LNCaP clone FGC (cell line): ENCODE data around the gene METRNL.
"Not testable (repeated sequence)": the region's sequence is repeated elsewhere in the genome, so short reads cannot be mapped to it uniquely, and the experiment has no call there.

ENCODE experiments used
- DNase-seq: peaks from one replicate; pipeline ENCODE4 v3.0.0-alpha.2; 2011; ENCODE audit warnings: low read depth
- H3K4me3 ChIP-seq: 2 replicates; pipeline ENCODE4 v1.5.1; 2011; ENCODE audit warnings: mild to moderate bottlenecking, low read depth, low read length, control low read depth
- TF ChIP-seq, protein P1 (sequence below): IDR thresholded peaks from 2 replicates; pipeline ENCODE4 v1.5.1; 2012; ENCODE audit warnings: mild to moderate bottlenecking; ENCODE audit not compliant: control insufficient read depth, insufficient read depth; ENCODE audit errors: extremely low read depth

The METRNL gene

DNA sequence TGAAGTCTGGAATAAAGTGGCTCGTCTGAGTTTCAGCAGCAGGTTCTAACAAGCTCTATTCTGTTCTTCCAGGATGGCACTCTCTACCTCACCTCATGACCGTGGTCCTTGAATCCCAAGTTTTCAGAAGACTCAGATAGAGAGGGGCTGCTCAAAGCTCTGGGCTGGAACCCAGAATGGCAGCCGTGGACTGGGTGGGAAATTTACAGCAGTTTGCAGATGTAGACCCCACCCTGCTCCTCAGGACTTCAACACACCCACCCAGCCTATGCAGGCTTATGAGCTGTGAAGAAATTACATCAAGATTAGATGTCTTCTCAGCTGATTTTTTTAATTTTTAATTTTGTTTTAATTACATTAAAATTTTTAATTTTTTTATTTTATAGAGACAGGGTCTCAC, 59.4 kb downstream of the METRNL start:
- no peak for DNase-seq
- H3K4me3 ChIP-seq, result no peak overlapping the region
- TF ChIP-seq, protein P1, sequence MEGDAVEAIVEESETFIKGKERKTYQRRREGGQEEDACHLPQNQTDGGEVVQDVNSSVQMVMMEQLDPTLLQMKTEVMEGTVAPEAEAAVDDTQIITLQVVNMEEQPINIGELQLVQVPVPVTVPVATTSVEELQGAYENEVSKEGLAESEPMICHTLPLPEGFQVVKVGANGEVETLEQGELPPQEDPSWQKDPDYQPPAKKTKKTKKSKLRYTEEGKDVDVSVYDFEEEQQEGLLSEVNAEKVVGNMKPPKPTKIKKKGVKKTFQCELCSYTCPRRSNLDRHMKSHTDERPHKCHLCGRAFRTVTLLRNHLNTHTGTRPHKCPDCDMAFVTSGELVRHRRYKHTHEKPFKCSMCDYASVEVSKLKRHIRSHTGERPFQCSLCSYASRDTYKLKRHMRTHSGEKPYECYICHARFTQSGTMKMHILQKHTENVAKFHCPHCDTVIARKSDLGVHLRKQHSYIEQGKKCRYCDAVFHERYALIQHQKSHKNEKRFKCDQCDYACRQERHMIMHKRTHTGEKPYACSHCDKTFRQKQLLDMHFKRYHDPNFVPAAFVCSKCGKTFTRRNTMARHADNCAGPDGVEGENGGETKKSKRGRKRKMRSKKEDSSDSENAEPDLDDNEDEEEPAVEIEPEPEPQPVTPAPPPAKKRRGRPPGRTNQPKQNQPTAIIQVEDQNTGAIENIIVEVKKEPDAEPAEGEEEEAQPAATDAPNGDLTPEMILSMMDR, result no peak

DNA sequence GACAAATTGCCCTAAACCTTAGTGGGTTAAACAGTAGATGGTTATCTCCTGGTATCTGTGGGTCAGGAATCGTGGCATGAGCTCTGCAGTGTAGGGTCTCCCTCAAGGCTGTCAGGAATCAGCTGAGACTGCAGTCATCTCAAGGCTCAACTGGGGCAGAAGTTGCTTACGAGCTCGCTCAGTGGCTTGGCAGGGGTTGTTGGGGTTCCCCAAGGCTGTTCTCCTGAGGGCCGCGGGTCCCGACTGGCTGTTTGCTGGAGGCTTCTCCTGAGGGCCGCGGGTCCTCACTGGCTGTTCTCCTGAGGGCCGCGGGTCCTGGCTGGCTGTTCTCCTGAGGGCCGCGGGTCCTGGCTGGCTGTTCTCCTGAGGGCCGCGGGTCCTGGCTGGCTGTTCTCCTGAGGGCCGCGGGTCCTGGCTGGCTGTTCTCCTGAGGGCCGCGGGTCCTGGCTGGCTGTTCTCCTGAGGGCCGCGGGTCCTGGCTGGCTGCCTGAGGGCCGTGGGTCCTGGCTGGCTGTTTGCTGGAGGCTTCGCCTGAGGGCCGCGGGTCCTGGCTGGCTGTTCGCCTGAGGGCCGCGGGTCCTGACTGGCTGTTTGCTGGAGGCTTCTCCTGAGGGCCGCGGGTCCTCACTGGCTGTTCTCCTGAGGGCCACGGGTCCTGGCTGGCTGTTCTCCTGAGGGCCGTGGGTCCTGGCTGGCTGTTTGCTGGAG, 60.3 kb downstream of the METRNL start:
- not testable (repeated sequence) for DNase-seq, H3K4me3 ChIP-seq

DNA sequence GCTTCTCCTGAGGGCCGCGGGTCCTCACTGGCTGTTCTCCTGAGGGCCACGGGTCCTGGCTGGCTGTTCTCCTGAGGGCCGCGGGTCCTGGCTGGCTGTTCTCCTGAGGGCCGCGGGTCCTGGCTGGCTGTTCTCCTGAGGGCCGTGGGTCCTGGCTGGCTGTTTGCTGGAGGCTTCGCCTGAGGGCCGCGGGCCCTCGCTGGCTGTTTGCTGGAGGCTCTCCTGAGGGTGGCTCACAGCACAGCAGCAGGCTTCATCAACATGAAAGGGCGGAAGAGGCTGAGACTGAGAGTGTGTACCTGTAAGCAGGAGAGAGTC, 60.8 kb downstream of the METRNL start:
- not testable (repeated sequence) for H3K4me3 ChIP-seq, DNase-seq

DNA sequence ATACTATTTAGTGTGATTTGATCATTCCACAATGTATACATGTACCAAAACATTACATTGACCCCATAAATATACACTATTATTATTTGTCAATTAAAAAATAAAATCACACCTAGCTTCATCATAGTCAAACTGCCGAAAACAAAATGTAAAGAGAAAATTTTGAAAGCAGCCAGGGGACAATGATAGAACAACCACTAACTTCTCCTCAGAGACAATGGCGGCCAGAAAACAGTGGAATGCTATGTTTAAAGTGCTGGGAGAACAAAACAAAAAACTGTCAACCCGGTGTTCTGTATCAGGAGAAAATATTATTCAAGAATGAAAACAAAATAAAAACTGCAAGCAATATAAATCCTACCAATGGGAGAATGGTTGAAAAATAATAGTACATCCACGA, 63.2 kb downstream of the METRNL start:
- no peak overlapping the region for H3K4me3 ChIP-seq
- DNase-seq, result no peak
- TF ChIP-seq, protein P1, result no peak

DNA sequence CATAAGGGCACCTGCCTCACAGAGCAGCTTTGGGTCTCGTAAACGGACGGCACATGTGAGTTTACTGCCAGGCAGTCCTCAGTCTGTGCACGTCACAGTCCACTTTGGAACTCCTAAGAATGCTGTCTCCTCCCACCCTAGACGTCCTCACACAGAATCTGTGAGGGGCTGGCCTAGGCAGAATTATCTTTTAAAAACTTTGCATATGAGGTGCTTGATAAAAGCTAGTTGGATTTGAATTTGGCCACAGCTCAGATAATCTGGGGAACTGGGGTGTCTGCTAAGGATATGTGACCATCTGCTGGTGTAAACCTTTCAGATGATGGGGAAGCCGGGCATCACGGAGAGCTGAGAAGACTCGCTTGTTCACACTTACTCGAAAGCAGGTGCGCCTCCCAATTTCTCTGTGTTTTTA, 64.4 kb downstream of the METRNL start:
- TF ChIP-seq, protein P1, result no peak
- no peak overlapping the region for H3K4me3 ChIP-seq
- no peak for DNase-seq
